Measurements from ENCODE around the gene NR5A2.

GRCh38 chr1:200211157-200211556 lies 183.6 kb downstream of the NR5A2 start:
- no peak for TF ChIP-seq POLR2A (IDR thresholded peaks at IDR 0.05)
- TF ChIP-seq, protein P1, sequence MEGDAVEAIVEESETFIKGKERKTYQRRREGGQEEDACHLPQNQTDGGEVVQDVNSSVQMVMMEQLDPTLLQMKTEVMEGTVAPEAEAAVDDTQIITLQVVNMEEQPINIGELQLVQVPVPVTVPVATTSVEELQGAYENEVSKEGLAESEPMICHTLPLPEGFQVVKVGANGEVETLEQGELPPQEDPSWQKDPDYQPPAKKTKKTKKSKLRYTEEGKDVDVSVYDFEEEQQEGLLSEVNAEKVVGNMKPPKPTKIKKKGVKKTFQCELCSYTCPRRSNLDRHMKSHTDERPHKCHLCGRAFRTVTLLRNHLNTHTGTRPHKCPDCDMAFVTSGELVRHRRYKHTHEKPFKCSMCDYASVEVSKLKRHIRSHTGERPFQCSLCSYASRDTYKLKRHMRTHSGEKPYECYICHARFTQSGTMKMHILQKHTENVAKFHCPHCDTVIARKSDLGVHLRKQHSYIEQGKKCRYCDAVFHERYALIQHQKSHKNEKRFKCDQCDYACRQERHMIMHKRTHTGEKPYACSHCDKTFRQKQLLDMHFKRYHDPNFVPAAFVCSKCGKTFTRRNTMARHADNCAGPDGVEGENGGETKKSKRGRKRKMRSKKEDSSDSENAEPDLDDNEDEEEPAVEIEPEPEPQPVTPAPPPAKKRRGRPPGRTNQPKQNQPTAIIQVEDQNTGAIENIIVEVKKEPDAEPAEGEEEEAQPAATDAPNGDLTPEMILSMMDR (IDR thresholded peaks at IDR 0.05) = no peak
